Eye (tissue), 1 donor: Measurements from ENCODE around the gene C9orf72.

ENCODE experiments used
- DNase-seq: peaks from one replicate; pipeline ENCODE4 v3.0.0-alpha.2; 2015

C9orf72 gene

DNA sequence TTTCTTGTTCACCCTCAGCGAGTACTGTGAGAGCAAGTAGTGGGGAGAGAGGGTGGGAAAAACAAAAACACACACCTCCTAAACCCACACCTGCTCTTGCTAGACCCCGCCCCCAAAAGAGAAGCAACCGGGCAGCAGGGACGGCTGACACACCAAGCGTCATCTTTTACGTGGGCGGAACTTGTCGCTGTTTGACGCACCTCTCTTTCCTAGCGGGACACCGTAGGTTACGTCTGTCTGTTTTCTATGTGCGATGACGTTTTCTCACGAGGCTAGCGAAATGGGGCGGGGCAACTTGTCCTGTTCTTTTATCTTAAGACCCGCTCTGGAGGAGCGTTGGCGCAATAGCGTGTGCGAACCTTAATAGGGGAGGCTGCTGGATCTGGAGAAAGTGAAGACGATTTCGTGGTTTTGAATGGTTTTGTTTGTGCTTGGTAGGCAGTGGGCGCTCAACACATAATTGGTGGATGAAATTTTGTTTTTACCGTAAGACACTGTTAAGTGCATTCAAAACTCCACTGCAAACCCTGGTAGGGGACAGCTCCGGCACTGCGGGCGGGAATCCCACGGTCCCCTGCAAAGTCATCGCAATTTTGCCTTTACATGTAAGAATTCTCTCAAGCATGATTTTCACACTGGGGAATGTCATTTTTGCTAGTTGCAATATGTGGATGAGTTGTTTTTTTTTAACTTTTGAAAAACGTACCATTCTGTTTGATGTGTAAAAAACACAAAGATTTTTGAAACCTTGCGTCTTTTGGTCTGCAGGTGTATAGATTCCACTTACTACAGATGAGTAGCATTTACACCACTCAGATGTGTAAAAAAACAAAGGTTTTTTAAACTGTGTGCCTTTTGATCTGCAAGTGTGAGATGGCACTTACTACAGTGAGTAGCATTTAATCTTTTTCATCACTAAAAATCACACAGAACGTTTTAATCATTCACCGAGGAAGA lies 631 bp upstream of the C9orf72 start:
- peak; percentile 99 for DNase-seq

DNA sequence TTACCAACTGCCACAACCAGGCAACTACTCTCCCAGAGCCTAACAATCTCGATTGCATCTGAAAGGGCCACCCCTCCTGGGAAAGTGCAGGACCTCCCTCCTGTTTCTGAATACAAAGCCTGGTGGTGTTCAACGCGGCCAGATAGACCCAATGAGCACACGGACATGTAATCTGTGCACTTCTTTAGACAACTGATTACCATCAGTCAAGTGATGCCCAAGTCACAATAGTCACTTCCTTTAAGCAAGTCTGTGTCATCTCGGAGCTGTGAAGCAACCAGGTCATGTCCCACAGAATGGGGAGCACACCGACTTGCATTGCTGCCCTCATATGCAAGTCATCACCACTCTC lies 739 bp downstream of the C9orf72 start:
- peak; percentile 89 for DNase-seq

- DNase-seq: no peak
These were observed 1.2 kb downstream of the C9orf72 start for GRCh38 chr9:27572061-27572460.

- no peak for DNase-seq
These were observed 2.3 kb downstream of the C9orf72 start for GRCh38 chr9:27571011-27571410.

DNA sequence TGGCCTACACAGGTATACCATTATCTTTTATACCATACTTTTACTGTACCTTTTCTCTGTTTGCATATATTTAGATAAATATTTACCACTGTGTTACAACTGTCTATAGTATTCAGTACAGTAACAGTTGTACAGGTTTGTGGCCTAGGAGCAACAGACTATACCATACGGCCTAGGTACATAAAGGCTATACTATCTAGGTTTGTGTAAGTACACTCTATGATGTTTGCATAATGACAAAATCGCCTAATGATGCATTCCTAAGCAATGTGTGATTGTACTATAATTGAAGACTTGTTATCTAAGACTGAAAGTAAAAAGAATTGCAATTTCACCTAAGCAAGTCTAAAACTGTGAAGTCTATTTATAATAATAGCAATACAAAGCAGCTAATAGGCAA lies 3.9 kb downstream of the C9orf72 start:
- DNase-seq: no peak

GRCh38 chr9:27566118-27566517 lies 7.2 kb downstream of the C9orf72 start:
- DNase-seq: no peak

DNA sequence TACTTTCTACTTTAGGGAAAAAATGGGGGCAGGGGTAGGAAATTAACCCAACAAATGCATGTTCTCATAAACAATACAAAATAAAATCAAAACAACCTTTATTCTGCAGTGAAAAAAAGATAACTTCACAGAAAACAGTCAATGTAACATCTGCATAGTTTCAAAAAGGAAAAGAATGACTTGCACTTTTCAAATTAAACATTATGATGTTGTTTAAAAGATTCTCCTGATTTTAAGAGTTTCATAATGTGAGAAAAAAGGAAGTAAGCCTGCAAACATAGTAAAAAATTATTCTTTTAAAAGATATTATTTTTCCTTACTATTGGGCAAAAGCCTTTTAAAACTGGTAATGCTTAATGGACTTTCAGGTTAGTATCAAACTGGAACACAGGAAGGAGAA lies 7.6 kb downstream of the C9orf72 start:
- no peak for DNase-seq

GRCh38 chr9:27564670-27565069 lies 8.6 kb downstream of the C9orf72 start:
- no peak for DNase-seq

DNA sequence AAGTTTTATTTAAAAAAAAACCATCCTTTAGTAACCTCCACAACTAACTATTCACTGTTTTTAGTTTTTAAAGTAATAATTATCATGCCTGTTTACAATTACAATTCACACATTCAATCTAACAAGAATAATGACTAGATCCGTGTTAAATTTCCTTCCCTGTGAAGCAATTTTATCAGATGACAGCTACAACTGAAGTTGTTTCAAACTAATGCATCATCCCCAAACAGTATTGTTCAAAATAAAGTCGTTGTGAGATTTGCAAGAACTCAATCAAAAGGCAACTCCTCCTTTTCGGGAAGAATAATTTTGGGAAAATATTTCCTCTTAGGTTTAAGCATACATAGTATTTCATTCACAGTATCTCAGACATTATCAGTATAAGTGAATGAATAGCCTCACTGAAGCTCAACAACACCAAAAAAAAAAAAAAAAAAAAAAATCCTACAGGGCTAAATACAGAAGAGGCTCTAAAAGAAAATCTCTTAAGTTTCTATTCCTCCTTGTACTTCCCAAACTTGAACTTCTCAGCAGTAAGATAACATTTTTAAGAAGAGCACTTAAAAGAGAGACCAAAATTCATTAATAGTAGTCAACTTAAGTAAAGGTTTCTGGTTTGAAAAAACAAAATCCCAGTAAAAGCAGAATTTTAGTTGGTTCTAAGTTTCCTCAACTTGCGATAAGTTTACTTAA lies 9.4 kb downstream of the C9orf72 start:
- DNase-seq: no peak

DNA sequence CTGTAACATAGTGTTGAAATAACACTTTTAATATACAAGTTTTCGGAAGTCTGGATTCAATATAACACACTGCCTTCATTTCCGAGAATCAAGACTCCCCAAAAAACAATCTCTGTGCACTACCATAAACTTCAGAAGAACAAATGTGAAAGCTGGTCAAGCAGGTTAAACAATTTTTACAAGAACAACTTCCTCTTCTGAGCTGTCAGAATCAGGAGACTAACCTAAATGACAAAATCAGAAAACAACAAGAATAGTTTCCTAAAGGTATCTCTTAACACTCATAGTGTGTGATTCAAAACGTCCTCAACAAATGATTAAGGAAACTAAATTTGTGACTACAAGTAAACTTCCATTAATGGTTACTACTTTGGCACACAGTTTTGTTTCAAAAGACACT lies 11.6 kb downstream of the C9orf72 start:
- DNase-seq: no peak

- no peak for DNase-seq
These were observed 12.8 kb downstream of the C9orf72 start for GRCh38 chr9:27560457-27560856.

DNA sequence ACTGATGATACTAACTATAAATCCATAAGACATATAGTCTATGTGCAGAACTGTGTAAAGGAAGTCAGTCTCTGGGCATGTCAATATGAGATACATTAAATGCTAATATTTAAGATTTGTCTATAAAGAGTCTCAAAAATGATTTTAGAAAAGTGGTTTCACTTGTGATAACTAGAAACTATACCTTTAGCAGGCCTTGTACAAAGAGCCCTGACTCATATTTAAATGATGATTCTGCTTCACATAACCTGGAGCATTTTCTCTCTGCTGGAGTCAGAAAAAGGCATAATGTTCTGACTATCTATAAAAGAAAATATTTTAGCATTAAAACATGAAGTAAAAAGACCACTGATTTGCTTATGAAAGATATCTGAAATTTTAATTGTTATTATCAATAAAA lies 15.0 kb downstream of the C9orf72 start:
- DNase-seq: no peak

DNA sequence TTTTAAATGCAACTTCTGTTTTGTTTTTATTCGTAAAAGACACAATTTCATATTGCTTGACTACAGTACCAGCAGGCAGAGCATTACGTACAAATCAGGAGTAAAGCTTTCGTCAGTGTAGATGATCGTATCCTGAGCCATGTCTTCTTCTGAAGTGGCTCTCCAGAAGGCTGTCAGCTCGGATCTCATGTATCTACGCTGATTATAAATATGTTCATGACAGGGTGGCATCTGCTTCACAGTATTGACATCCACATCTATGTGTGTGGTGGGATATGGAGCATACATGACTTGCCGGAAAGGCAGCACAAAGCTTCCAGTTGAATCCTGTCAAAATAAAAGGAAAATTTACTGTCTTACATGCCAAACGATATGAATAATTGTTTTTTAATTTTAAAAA lies 16.8 kb downstream of the C9orf72 start:
- DNase-seq: peak; percentile 70

DNA sequence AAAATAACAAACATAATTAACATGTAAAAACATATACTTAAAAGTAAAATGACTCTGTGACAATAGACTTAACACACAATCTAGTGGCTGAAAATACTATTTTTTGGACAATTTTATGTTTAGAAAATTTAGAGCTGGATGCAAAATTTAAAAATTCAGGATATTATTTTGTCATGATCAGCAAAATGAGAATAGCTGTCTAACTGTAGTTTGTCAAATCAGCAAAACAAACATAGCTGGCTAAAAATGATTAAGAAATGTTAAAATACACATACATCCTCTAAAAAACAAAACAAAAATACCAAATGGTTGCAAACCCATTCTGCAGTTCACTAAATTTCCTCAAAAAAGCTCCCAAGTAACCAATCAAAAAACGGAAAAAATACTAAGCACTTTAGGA lies 18.6 kb downstream of the C9orf72 start:
- no peak for DNase-seq

GRCh38 chr9:27549196-27549755 lies 24.0 kb downstream of the C9orf72 start:
- DNase-seq: no peak

GRCh38 chr9:27548055-27548741 lies 25.1 kb downstream of the C9orf72 start:
- peak; percentile 83 for DNase-seq

DNA sequence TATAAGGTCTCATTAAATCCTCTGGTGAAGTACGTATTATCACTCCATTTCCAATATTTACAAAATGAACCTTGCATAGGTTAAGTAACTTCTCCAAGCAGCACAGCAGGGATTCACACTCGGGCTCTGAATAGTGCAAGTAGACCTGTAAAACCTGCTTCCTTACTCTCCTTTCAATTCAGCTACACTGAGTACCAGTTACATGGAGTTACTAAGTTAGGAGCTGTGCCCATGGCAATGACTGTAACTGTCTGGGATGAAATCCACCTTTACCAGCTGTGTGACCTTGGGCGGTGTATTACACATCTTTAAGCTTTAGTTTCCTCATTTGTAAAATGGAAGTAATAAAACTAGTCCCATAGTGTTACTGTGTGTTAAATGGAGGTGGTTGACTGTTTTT lies 27.8 kb downstream of the C9orf72 start:
- DNase-seq: no peak

- no peak for DNase-seq
These were observed 30.8 kb downstream of the C9orf72 start for GRCh38 chr9:27542508-27542907.

DNA sequence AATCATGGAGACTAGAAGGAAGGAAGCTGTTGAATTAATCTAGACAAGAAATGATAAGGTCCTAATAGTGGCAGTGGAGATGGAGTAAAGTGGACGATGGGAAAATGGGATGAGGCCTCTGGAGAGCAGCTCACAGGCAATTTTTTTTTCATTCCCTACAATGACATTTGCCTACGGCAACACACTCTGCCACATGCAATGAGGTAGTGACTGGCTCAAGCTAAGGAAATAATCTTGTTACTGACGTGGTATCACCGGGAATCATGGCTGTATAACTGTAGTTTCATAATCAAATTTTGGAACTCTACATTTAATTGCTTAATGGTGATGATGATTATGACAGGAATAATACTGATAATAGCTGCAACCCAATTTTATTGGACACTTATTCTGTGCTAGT lies 31.5 kb downstream of the C9orf72 start:
- no peak for DNase-seq

DNA sequence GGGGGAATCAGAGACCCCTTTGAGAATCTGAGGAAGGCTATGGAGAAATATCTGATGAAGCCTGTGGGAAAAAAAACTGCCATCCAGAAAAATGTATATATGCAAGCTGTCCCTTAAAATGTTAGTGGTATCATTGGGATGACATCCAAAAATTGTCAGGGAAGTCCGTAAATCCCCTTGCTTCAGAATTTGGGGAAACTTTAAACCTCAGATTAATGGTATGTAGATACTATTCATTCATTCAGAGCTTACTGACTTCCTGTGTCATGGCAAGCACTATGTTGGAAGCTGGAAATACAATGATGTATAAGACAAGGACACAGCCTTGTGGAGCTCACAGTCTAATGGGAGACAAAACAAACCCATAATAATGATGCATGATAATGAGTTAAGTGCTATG lies 32.8 kb downstream of the C9orf72 start:
- no peak for DNase-seq

DNA sequence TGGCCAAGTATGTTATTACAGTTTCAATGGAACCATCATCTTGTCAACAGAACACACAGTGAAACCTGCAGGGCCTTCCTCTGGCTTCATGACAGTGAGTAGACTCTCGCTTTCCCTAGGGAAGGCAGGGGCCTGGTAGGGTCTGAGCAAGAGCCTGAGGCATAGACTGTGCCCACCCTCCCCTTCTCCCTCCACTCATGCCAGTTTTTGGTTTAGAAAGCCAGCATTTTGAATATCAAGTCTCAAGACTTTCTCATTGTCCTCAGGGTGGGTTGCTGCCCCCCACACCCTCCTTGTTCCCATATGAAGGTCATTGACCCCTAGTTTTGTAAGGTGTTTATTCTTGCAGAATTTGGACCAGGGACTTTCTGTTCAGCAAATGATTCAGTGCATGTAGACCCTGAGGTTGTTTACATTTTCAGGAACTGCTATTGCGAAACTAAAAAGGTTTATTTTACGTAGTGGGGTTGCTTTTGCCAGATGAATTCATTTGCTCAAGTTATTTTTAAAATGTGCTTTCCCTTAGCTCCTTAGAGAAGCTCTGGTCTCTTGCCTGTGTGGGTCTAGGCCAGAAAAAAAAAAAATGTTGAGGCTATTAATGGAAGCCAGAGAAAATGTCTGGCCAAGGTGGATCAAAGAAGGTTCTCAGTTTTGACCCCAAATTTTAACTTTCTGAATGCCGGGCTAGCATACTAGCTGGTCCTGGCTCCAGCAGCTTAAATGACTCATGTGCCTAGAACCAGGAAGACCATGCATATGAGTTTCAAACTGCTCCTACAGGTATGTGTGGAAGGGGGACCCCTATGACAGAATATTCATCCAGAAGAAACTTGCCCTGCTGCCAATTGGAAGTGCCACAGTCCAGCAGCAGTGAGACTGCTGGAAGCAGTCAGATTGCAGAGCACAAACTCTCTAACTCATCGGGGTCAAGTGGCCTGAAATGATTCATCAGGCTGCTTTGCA lies 33.5 kb downstream of the C9orf72 start:
- peak; percentile 46 for DNase-seq

- DNase-seq: no peak
These were observed 34.6 kb downstream of the C9orf72 start for GRCh38 chr9:27538647-27539046.
